Left cardiac atrium (tissue), 4 donors: ENCODE measurements around the gene PACSIN1. TPM values are rescaled to one million over a fixed set of nuclear protein-coding genes. Genes with fewer than 3 reads are reported as not detected.

Experiments
- ATAC-seq, 2 donors: fragments of 200-7000 bp; cut with Tn5 transposase; one replicate each; pipeline ENCODE4 v1.9.1; 2020; ENCODE audit warnings: mild to moderate bottlenecking in 2 of 2, moderate library complexity in 2 of 2
- DNase-seq: peaks from one replicate; pipeline ENCODE4 v3.0.0-alpha.2; 2020
- intact Hi-C, 2 donors: fragments of 100-400 bp; cut with DNase I; formaldehyde crosslinking; loops; one replicate each; pipeline versions ENCODE4 v1.14.1 to v1.15.1; 2022 to 2023
- total RNA-seq, 2 donors: library from RNA; stranded (reverse); fragmentation: NEBNext Ultra II Directional; extraction: Animal tissue kit (Norgen Biotek cat#: 25700); gene quantifications; one replicate each; pipeline ENCODE4 v1.2.1, GENCODE V29; 2021
- donor health status: DM: no; HTN: yes; CAD: no.
- donor health status: DM: no; HTN: yes; CAD: no; lungs with severe emphysema.
- donor health status: DM: yes; HTN: yes; CAD: no.
- donor health status: Dilated cardiomyopathy.

The PACSIN1 gene
- total RNA-seq, 2 donors from 2014 or later, result 3.4 to 8.4 TPM

DNA sequence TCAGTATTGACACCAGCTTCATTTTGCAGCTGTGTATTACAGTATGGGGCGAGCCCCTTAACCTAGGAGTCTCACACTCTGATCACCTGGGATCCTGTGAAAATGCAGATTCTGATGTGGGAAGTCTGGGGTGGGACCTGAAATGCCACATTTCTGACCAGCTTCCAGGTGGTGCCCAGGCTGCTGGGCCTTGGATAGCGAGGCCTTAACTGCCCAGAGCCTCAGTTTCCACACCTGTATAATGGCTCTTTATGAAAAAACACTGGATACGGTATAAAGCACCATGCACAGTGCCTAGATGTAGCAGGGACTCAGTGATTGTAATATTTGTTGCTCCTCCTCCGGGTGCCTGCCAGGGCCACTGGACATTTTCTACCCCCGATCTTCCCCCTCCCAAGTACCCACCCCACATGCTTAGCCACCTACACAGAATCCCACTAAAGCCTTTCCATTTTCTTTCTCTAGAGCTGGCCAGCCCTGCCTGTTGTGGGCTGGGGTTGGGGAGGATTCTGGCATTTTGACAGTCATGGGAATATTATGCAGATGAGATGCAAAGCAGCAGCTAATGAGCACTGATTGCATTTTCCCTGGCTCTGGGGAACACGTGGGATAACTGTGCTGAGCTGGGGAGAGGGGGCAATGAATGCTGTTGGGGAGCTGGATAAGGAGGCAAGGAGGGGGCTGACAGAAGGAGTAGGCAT is 45.5 kb downstream of the PACSIN1 start:
- no peak for DNase-seq
- intact Hi-C loops, result no loop called here
- no peak for ATAC-seq

DNA sequence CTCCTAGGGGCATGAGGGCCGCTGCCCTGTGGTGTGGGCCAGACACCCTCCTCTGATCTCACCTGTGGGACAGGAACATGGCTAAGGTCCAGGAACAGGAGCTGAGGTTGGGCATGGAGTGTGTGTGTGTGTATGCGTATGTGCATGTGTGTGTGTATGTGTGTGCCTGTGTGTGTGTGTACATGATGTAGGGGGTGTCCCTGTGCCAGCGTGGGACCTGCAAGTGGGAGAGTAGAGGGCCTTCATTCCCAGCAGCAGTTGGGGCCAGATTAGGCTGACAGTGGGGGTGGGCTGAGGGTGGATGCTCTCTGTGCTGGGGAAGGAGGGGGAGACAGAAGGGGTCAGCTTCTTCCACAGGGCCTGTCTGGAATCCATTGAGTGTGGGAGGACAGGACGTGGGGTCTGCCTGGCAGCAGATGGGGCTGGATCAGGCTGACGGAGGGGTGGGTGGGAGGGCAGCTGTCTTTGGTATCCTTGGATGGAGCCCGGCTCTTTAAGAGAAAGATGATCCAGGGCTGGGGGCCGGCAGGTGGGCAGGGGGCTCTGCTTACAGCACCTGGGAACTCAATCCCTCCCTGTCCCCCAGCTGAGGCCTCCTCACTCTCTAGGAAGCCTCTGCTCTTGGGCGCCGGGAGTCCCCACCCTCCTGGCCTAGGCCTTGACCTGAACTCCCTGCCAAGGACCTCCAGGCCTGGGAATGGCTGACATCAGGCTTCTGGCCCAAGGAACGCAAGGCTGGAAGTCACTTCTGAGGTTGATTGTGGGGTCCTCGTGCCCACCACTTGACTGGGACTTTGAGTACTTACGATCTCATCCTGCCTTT is 46.2 kb downstream of the PACSIN1 start:
- ATAC-seq (no peak), DNase-seq (no peak)
- intact Hi-C loops, result no loop called here

DNA sequence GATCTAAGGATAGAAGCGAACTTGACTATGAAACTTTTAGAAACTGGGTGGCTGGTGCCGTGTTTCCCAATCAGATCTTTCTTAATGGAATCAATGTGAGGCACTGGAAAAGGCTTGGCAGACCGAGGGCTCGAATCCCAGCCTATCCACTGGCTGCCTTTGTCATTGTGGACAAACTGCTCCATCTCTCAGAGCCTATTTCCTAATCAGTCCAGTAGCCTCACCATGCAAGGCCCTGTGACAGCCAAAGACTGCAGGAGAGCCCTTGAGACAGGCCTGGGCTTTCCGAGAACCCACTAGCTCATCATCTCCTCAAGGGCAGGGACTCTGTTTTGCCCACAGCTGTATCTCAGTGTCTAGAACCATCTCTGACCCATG is 46.9 kb downstream of the PACSIN1 start:
- DNase-seq, result no peak

DNA sequence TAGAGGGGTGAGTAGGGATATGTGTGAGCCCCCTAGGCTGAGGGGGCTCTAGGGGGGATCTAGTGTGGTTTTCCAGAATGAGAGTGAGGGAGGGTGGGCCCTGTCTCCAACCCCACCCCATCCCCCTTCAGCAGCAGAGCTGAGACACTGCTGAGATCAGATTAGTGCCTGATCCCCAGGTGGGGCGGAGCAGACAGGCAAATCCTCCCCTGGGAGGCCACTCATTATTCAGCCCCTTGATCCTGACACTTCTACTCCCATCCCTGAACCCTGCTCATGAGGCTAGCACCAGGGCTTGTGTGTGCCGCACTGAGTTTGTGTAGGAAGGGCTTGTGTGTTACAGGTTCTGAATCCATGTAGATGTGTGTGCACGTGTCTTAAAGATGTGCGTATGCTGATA is 47.8 kb downstream of the PACSIN1 start:
- intact Hi-C loops, result no loop called here

More for the DNA sequence above, 46.9 kb downstream of the PACSIN1 start:
- intact Hi-C loops, result no loop called here
- ATAC-seq, result no peak

DNA sequence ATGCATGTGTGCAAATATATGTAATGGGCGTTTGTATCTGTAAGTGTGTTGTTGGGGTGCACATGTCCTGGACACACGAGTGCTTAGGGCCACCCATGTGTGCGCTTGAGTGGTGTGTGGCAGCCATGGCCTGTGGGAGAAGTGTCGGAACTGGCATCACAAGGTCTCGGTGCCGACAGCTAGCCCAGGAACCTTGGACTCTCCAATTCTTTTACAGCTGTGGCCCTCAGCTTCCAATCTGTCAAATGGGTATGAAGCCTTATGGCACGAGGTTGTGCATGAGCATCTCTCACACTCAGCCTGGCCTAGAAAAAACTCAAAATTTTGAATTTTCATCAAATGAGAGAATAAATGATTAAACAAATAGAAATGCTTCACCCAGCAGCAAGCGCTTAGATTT is 48.2 kb downstream of the PACSIN1 start:
- intact Hi-C loops, result no loop called here
- ATAC-seq, result no peak
- no peak for DNase-seq

More for the DNA sequence above, 47.8 kb downstream of the PACSIN1 start:
- no peak for ATAC-seq
- DNase-seq, result no peak

DNA sequence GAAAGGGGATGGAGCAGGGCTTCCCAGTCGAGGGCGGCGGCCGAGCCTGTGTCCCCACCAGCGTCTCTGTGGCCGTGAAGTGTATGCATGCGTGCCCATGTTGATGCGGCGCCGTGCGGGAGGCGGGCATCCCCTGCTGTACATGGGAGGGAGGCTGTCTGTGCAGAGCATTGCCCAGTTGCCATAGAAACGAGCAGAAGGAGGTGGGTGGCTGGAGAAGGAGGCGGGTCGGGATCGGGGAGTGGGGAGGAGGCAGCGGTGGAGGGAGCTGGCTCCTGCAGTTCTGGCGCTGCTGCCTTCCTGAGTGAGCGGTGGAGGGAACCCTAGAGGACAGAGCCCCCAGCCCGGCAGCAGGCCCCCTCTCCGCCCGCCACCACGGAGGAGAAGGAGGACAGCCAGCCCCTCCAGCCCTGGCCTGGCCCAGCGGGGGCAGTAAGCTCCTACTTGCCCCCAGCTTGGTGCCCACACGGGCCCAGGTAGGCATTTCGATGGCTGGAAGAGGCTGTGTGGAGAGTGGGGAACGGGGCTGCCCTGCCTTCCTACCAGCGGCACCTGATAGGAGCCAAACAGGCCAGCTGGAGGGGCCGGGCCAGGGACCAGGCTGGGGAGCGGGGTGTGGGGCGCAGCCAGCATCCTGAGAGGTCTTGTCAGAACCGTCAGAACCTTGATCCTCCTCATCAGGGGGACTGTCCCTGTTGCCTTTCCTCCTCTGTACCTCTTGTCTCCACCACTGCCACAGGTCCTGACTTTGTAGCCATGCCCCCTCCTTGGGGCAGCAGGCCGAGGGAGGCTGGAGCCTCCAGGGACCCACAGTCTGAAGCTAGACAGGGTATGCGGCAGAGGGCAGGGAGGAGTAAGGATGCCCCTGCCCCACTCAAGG is 49.0 kb downstream of the PACSIN1 start:
- peak; percentile 44 to 57 for ATAC-seq
- peak; percentile 19 for DNase-seq
- intact Hi-C loops, result no loop called here

DNA sequence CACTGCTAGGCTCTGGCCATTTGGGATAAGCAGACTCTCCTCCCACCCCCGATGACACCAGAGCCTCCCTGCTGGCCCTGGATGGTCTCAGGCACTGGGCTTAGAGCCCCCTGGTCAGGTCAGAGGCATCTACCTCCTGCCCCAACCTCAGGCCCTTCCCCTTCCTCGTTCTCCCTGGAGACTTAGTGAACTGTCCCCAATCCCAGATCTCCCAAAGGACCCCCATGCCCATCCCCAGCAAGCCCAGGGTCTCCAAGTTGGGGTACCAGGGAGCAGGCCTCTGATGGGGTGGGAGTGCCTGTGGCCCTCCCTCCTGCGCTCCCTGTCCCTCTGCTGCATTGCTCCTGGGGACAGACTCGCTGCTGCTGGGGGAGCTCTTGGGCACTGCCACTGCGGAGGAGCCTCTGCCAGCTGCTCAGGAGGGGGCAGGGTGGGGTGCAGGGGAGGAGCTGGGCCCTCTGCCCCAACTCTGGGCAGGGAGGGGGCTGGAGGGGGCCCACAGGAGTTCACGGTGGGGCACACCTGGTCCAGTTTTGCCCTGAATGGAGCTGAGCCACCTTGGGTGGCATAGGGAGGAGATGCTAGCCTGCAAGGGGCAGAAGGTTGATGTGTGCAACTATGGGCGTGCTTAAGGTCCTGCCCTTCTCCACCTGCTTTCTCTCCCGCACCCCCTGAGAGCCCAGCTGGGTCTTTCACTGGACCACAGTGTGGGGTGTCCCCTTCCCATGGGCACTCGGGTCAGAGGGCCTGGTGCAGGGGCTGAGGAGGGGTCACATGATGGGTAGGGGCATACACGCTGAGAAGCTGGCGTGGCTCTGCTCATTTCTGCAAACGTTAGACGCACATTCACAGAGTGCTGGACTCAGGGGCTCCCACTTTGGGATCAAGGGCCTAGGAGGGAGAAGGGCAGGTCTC is 49.9 kb downstream of the PACSIN1 start:
- ATAC-seq (no peak), DNase-seq (no peak)
- intact Hi-C loops, result no loop called here

DNA sequence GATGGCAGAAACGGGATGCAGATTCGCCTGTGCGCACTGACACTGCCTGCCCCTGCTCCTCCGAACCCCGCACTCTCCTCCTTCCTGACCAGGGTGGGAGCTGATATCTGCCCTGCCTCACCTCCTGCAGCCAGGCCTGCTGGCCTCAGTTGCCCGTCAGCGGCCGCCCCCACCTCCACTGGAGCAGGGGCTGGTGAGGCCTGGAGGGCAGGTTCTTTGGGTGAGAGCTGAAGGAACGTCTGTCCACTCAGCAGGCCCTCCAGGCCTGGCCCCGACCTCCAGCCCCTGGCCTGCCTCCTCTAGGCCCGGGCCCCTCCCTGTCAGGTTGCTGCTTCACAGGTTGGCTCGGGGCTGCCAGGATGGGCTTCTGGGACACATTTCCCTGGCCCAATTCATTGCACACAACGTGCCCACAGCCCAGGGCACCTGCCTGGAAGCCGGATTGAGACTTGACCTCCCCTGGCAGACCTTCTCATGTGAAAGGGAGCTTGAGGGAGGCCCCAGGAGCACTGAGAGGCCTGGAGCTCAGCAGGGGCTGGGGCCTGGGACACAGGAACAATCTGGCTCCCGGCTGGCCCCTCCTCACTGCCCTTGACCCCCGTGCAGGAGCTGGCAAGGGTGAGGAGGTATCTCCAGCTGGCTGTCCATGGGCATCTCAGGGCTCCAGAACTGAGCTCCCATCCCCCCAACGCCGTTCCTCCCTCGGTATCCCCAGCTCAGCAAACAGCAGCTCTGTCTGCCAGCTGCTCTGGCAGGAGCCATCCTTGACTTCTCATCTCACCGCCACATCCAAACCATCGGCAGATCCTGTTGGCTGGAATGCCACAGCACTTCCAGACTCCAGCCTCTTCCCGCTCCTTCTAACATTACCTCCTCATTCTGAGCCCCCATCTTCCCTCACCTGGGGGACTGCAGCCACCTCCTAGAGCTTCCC is 50.8 kb downstream of the PACSIN1 start:
- ATAC-seq, result no peak
- DNase-seq, result peak; percentile 15
- intact Hi-C loops, result no loop called here

DNA sequence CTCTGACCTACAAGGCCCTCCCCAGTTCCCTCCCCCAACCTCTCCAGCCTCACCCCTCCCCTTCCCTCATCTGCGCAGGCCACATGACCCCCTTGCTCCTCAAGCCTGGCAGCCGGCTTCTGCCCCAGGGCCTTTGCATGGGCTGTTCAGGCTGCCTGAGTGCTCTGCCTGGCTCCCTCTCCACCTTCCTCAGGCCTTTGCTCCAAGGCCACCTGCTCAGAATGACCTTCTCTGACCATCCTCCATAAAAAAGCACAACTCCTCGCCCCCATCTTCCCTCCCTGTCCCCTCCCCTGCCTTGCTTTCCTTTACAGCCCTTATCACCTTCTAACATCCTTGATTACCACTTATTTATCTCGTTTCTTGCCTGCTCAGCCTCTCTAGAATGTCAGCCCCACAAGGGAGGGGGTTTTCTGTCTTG is 51.6 kb downstream of the PACSIN1 start:
- peak; percentile 3 for DNase-seq
- intact Hi-C loops, result no loop called here
- ATAC-seq, result no peak

DNA sequence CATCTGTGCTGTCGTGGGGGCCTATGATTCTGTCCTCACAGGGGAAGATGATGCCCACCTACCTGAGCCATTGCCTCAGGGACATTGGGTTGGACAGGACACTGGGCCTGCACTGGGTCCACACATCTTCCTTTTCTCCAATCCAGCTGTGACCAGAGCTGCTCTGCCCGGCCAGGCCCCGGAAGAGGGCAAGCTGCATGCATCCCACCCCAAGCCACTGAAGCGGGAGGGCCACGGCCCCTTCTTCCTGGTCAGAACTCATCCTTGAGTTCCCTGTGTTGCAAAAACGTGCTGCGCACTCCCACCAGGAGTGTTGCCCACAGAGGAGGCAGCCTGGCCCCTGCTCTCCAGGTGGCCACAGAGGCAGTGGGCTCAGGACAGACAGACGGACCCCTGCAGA is 52.1 kb downstream of the PACSIN1 start:
- DNase-seq (peak; percentile 9), ATAC-seq (no peak)
- intact Hi-C loops, result no loop called here

DNA sequence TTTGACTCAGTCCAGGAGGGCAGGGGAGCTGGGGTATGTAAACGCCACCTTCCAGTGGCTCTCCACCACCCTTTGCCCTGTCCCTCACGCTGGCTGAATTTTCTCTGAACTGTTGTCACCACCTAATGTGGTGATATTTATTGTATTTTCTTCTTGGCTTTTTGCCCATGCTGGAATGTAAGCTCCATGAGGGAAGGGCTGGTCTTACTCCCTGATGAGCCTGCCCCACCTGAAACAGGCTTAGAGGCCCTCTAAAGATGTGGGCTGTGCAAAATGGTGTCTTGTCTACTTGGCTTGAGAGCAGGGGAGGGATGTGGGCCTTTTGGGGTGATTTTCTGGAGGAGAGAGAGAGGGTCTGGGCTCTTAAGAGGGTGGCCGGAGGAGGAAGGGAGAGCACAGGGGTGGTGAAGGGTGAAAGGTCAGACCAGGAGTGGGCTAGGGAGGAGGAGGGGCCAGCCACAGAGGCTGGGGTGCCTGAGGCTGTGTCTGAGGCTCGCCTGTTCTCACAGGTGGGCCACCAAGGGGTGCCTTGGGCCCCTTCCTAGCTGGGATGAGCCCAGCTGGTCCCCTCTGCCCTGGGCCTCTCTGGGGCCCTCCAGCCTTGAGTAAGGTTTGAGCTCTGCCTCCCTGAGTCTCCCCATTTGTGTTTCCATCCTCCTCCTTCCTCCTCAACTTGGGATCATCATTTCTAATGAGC is 52.9 kb downstream of the PACSIN1 start:
- intact Hi-C loops, result no loop called here
- ATAC-seq (no peak), DNase-seq (peak; percentile 12)

DNA sequence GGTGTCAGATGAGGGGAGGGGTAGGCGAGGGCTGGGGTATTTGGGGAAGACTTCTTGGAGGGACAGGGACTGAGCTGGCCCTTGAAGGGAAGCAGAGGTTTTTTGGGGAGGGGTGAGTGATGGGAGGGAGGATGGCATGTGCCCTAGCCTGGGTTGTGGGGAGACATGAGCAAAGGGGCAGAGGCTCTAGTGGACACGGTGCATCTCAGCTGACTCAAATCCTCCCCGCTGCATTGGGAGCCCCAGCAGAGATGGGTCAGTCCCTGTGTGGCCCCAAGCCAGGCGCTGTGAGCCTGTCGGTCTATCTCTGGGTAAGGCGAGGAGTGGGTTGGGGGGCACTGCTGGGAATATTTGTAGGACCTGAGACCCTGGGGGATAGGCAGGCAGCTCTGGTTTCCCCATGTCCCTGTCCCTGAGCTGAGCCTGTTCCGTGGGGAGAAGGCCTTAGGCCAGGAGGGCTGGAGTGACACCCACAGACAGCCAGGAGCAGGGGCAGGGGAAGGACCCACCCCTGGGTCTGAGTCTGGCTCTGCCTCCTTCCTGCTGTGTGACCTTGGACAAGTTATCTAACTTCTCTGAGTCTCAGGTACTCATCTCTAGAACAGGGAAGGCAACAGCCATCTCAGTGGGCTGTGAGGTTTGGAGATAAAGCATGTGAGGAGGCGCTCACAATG is 54.2 kb downstream of the PACSIN1 start:
- DNase-seq, result peak; percentile 12
- intact Hi-C loops, result no loop called here
- ATAC-seq, result no peak

DNA sequence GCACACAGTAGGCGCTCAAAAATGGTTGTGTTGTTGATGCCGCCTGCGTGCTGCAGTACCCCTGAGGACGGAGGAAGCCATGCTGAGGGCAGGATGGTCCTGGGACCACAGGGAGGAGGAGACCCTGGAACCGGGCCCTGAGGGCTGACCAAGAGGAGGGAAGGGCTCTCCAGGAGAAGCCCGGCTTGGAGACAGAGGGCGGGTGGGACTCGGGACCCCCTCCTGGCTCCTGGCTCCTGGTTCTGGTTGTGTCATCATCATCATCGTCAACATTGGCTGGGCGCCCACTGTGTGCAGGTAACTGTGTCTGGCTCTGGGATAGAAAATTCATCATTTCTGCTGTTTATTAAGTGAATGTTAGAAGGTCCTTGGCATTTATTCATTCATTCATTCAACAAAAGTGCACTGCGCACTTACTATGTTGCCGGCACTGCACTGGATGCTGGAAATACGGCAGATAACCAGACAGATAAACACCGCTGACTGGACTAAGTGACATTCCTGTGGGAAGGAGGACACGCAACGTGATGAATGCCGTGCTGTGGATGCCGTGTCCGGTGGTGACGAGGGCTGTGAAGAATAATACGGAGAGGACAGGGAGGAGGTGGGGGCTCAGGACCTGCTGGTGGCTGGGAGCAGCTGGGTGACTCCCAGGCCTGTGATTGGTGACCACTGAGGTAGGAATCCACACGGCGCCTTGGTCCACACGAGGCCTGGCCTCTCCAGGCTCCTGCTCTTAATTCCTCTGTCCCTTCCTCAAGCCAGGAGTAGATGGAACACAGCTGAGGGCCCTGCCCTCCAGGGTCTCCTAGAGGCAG is 55.0 kb downstream of the PACSIN1 start:
- ATAC-seq (no peak), DNase-seq (peak; percentile 21)
- intact Hi-C loops, result no loop called here

DNA sequence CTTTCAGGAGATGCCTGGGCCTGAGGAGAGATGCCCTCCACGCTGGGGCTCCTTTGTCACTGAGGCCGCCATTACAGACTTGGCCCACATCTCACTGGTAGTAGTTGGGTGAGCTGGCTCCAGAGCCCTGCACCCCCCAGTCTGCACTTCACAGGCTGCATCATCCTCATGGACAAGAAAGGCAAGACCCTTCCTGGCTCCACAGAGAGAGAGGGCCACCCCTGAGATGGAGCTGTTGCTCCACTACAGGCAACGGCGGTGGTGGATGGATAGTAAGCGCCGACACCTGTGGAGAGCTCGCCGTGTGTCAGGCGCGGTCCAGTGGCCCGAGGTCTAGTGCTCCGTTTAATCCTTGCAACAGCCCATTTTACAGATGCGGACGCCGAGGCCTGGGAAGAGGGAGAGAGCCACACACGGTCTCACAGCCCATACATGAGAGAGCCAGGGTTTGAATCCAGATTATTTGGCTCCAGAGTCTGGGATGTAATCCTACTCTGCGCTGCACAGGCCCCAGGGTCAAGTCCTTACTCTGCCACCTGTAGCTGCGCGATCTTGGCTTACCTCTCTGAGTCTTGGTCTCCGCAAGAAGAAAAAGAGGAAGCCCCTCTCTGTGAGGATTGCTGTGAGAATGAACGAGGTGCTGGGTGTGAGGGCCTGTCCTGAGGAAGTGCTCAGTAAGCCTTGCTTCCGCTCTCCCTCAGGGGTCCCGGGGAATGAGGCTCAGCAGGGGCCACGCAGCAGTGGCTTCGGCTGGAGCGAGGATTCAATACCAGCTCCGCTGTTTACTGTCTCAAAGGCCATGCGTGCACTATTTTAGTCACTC is 55.8 kb downstream of the PACSIN1 start:
- intact Hi-C loops, result no loop called here
- DNase-seq, result peak; percentile 5
- no peak for ATAC-seq

DNA sequence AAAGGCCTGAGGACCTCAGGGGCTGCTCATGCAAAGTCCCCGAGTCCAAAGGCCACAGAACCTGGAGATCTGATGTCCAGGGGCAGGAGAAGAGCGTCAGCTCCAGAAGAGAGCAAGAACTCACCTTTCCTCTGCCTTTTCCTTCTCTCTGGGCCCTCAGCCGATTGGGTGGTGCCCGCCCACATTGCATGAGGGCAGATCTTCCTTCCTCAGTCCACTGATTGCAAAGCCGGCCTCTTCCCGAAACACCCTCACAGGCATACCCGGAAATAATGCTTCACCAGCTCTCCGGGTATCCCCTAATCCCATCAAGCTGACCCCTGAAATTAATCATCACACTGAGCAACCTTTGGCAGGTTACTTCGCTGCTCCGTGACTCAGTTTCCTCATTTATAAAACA is 56.9 kb downstream of the PACSIN1 start:
- peak; percentile 3 for DNase-seq
- intact Hi-C loops, result no loop called here
- ATAC-seq, result no peak
